GM23338 (cell line): Measurements from ENCODE around the gene PLPPR2. TPM values are rescaled to one million over a fixed set of nuclear protein-coding genes. Genes with fewer than 3 reads are reported as not detected.

Experiments
- ATAC-seq: fragments of 200-7000 bp; cut with Tn5 transposase; 3 replicates; pipeline ENCODE4 v1.9.1; 2020
- DNase-seq: peaks from one replicate; pipeline ENCODE4 v3.0.0-alpha.2; 2015; ENCODE audit warnings: low spot score
- H2AFZ ChIP-seq: fragments of 200-600 bp; sonication (generic); 2 replicates; pipeline ENCODE4 v1.8.0; 2016; ENCODE audit warnings: antibody characterized with exemption, mild to moderate bottlenecking, moderate library complexity
- H3F3A ChIP-seq: fragments of 200-600 bp; sonication (generic); replicated peaks from 2 replicates; pipeline ENCODE4 v1.8.0; 2017; ENCODE audit warnings: antibody characterized with exemption, mixed run types, low read depth
- H3K27ac ChIP-seq: fragments of 200-600 bp; sonication (generic); 2 replicates; pipeline ENCODE4 v1.6.1; 2016; ENCODE audit warnings: low read depth
- H3K27me3 ChIP-seq: fragments of 200-600 bp; sonication (generic); 2 replicates; pipeline ENCODE4 v1.8.0; 2016; ENCODE audit warnings: mild to moderate bottlenecking, mixed run types, moderate library complexity; ENCODE audit not compliant: insufficient read depth
- H3K36me3 ChIP-seq: fragments of 200-600 bp; sonication (generic); 2 replicates; pipeline ENCODE4 v1.8.0; 2016; ENCODE audit warnings: mild to moderate bottlenecking; ENCODE audit not compliant: insufficient read depth
- H3K4me1 ChIP-seq: fragments of 200-600 bp; sonication (generic); 2 replicates; pipeline ENCODE4 v1.8.0; 2016; ENCODE audit warnings: mild to moderate bottlenecking, moderate library complexity; ENCODE audit not compliant: insufficient read depth
- H3K4me2 ChIP-seq: fragments of 200-600 bp; sonication (generic); 2 replicates; pipeline ENCODE4 v1.7.1; 2017; ENCODE audit warnings: mixed run types
- H3K4me3 ChIP-seq: fragments of 200-600 bp; sonication (generic); 2 replicates; pipeline ENCODE4 v1.6.1; 2016; ENCODE audit warnings: mixed run types
- H3K79me2 ChIP-seq: fragments of 200-600 bp; sonication (generic); replicated peaks from 2 replicates; pipeline ENCODE4 v1.8.0; 2017; ENCODE audit warnings: mild to moderate bottlenecking; ENCODE audit not compliant: insufficient read depth
- H3K9me2 ChIP-seq: fragments of 200-600 bp; sonication (generic); 2 replicates; pipeline ENCODE4 v1.8.0; 2017; ENCODE audit not compliant: insufficient read depth
- H4K20me1 ChIP-seq: fragments of 200-600 bp; sonication (generic); replicated peaks from 2 replicates; pipeline ENCODE4 v1.8.0; 2017; ENCODE audit warnings: mild to moderate bottlenecking; ENCODE audit not compliant: insufficient read depth
- H3K27ac Mint-ChIP-seq: 2 replicates; pipeline ENCODE4 v1.8.0; 2020; ENCODE audit warnings: inconsistent platforms, mild to moderate bottlenecking, moderate library complexity, mixed read lengths
- H3K27me3 Mint-ChIP-seq: 3 replicates; pipeline ENCODE4 v1.8.0; 2022; ENCODE audit warnings: low read depth, mild to moderate bottlenecking, moderate library complexity, mixed read lengths, inconsistent platforms; ENCODE audit not compliant: insufficient read depth, poor library complexity
- H3K36me3 Mint-ChIP-seq: 3 replicates; pipeline ENCODE4 v1.8.0; 2021; ENCODE audit warnings: low read depth, mild to moderate bottlenecking, inconsistent platforms, moderate library complexity, mixed read lengths
- H3K4me1 Mint-ChIP-seq: 3 replicates; pipeline ENCODE4 v1.8.0; 2020; ENCODE audit warnings: mild to moderate bottlenecking, inconsistent platforms, mixed read lengths
- H3K4me3 Mint-ChIP-seq: 3 replicates; pipeline ENCODE4 v1.8.0; 2021; ENCODE audit warnings: moderate library complexity, mild to moderate bottlenecking, inconsistent platforms, mixed read lengths
- H3K9me3 Mint-ChIP-seq: 3 replicates; pipeline ENCODE4 v1.8.0; 2020; ENCODE audit warnings: moderate library complexity, mild to moderate bottlenecking, inconsistent platforms, mixed read lengths
- CREB1 ChIP-seq: fragments of 250-450 bp; sonication (Bioruptor Pico); IDR thresholded peaks from 2 replicates; pipeline ENCODE4 v1.5.0; 2020; ENCODE audit warnings: low read depth, mild to moderate bottlenecking, moderate library complexity
- ETS1 ChIP-seq: IDR thresholded peaks from 2 replicates; pipeline ENCODE4 v1.6.1; 2016; ENCODE audit warnings: antibody characterized with exemption
- EZH2 ChIP-seq: fragments of 200-600 bp; sonication (generic); IDR thresholded peaks from one replicate; pipeline ENCODE4 v1.8.0; 2017; ENCODE audit warnings: antibody characterized with exemption, mild to moderate bottlenecking, low read depth; ENCODE audit not compliant: unreplicated experiment
- JUNB ChIP-seq: IDR thresholded peaks from one replicate; pipeline ENCODE4 v1.6.1; 2016; ENCODE audit warnings: antibody characterized with exemption; ENCODE audit not compliant: unreplicated experiment
- POLR2AphosphoS5 ChIP-seq: IDR thresholded peaks from 2 replicates; pipeline ENCODE4 v1.6.1; 2016; ENCODE audit warnings: antibody characterized with exemption, low read depth
- REST ChIP-seq: IDR thresholded peaks from one replicate; pipeline ENCODE4 v1.6.1; 2018; ENCODE audit warnings: antibody characterized with exemption; ENCODE audit not compliant: unreplicated experiment
- STAT1 ChIP-seq: IDR thresholded peaks from one replicate; pipeline ENCODE4 v1.6.1; 2016; ENCODE audit warnings: antibody characterized with exemption; ENCODE audit not compliant: unreplicated experiment
- ZNF331 ChIP-seq: fragments of 250-450 bp; sonication (Bioruptor Pico); IDR thresholded peaks from 2 replicates; pipeline ENCODE4 v1.5.0; 2020; ENCODE audit warnings: low read depth, mild to moderate bottlenecking, moderate library complexity
- polyA plus RNA-seq: library from polyadenylated mRNA; unstranded; fragments of >200 nt; fragmentation: Nextera tagmentation; extraction: Ambion mirVana; gene quantifications from 2 replicates; pipeline ENCODE4 v1.2.1, GENCODE V29; 2016
- total RNA-seq: library from RNA; depleted of rRNA; stranded (reverse); fragments of >200 nt; shearing (Covaris generic); gene quantifications from 2 replicates; pipeline ENCODE4 v1.2.3, GENCODE V29; 2014
- TF ChIP-seq, protein P1 (sequence below), 2 experiments: fragments of 200-600 bp in 1 of 2; sonication (generic) in 1 of 2; conservative IDR thresholded peaks; 2 replicates each; pipeline versions ENCODE4 v1.5.1 to v1.6.1; 2016 to 2017; ENCODE audit warnings: antibody characterized with exemption in 2 of 2, low read depth in 2 of 2, mild to moderate bottlenecking in 2 of 2, moderate library complexity in 1 of 2

The PLPPR2 gene
- total and polyA plus RNA-seq, 2 experiments from 2014 or later: 9.0 to 12.0 TPM

- Histone ChIP-seq H3K27ac (peak overlapping the region; percentile 29; the same call in 1 of the 2 replicates), H2AFZ (no peak overlapping the region)
Observed at GRCh38 chr19:11373885-11374432, 18.7 kb downstream of the PLPPR2 start.

DNA sequence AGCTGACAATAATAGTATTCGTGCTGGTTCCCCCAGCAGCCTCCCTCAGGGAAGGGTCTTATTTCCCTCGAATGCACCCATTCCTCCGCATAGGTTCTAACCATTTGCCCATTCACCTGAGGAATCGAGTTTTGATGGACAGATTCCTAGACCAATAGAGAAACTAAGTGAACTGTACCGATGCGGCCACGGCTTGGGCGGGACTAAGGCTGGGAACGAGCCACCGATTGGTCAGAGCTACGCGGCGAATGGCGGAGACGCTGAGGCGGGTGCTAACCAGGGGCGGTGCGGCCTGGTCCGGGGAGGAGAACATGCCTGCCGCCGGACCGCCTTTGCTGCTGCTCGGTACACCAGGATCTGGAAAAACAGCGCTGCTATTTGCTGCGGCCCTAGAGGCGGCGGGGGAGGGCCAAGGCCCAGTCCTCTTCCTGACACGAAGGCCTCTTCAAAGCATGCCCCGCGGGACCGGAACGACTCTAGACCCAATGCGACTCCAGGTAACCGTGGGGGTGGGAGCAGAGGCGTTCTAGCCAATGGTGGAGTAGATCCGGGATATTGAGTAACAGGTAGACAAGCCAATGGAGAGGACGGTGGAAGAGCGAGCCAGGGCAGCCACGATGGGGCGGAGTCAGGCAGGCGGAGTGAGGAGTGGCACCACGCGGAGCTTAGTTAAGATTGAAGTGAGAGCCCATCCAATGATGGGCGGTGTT is 19.4 kb downstream of the PLPPR2 start, which contains the start of gene SWSAP1:
Gene SWSAP1 (plus strand): TSS at position 234 of the 710 bp plus-strand sequence. CDS start 15 bp downstream, at position 249.
- Histone ChIP-seq H3K4me1 (peaks cover 10% of the 10 kb centered on the region), H3K9me2 (no peaks in the 10 kb centered on the region), H3K4me2 (peak within 1 kb of the TSS; percentile 77), H3K4me3 (peak within 1 kb of the TSS; percentile 55), H3F3A (peaks cover 6% of the 10 kb centered on the region; the same call in 1 of the 2 replicates), H3K27me3 (no peaks in the 10 kb centered on the region), H3K36me3 (no peaks in the 10 kb centered on the region), H3K79me2 (peaks cover 10% of the 10 kb centered on the region; the same call in 1 of the 2 replicates), H3K27ac (peak within 1 kb of the TSS; percentile 77), H4K20me1 (no peaks in the 10 kb centered on the region; the same call in 1 of the 2 replicates), H2AFZ (no peak within 1 kb of the TSS)
- Mint-ChIP-seq H3K27ac (no peak within 1 kb of the TSS), H3K36me3 (peaks cover 15% of the 10 kb centered on the region), H3K4me3 (no peak within 1 kb of the TSS), H3K9me3 (no peaks in the 10 kb centered on the region), H3K27me3 (peaks cover 10% of the 10 kb centered on the region), H3K4me1 (peaks cover 15% of the 10 kb centered on the region)
- peak; percentile 100 for DNase-seq
- ATAC-seq: peak; percentile 93
- TF ChIP-seq REST (no peak), ZNF331 (no peak), CREB1 (peak; percentile 69), JUNB (no peak), ETS1 (peak; percentile 61; the same call in 1 of the 2 replicates), STAT1 (no peak), POLR2AphosphoS5 (peak; percentile 94), EZH2 (no peak)
- TF ChIP-seq, protein P1, sequence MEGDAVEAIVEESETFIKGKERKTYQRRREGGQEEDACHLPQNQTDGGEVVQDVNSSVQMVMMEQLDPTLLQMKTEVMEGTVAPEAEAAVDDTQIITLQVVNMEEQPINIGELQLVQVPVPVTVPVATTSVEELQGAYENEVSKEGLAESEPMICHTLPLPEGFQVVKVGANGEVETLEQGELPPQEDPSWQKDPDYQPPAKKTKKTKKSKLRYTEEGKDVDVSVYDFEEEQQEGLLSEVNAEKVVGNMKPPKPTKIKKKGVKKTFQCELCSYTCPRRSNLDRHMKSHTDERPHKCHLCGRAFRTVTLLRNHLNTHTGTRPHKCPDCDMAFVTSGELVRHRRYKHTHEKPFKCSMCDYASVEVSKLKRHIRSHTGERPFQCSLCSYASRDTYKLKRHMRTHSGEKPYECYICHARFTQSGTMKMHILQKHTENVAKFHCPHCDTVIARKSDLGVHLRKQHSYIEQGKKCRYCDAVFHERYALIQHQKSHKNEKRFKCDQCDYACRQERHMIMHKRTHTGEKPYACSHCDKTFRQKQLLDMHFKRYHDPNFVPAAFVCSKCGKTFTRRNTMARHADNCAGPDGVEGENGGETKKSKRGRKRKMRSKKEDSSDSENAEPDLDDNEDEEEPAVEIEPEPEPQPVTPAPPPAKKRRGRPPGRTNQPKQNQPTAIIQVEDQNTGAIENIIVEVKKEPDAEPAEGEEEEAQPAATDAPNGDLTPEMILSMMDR (conservative IDR thresholded peaks at IDR 0.05; ENCODE audit: low read depth in 2 of 2): no peak

More at GRCh38 chr19:11373885-11374432, 18.7 kb downstream of the PLPPR2 start:
- TF ChIP-seq CREB1: no peak
- TF ChIP-seq ZNF331: no peak
- H3K79me2 ChIP-seq: peaks cover 10% of the 10 kb centered on the region; the same call in 1 of the 2 replicates
- H3K27me3 ChIP-seq: no peaks in the 10 kb centered on the region
- H3K4me3 ChIP-seq: peak overlapping the region; percentile 55
- H3K4me1 ChIP-seq: peaks cover 10% of the 10 kb centered on the region
- 0 out of 2 replicates have a peak, but pooled peaks cover 6% of the 10 kb centered on the region for H3F3A ChIP-seq
- Mint-ChIP-seq H3K4me1 (peaks cover 15% of the 10 kb centered on the region), H3K4me3 (no peak overlapping the region), H3K9me3 (no peaks in the 10 kb centered on the region), H3K36me3 (peaks cover 15% of the 10 kb centered on the region), H3K27ac (no peak overlapping the region), H3K27me3 (peaks cover 10% of the 10 kb centered on the region)
- H3K36me3 ChIP-seq: no peaks in the 10 kb centered on the region
- H3K4me2 ChIP-seq: peak overlapping the region; percentile 44
- DNase-seq: no peak
- H4K20me1 ChIP-seq: peaks cover 2% of the 10 kb centered on the region; the same call in 1 of the 2 replicates
- ATAC-seq: no peak
- H3K9me2 ChIP-seq: no peaks in the 10 kb centered on the region
